ENCODE results near the gene NRSN2. TPM values are rescaled to one million over a fixed set of nuclear protein-coding genes. Genes with fewer than 3 reads are reported as not detected.
"Not testable (repeated sequence)": the region's sequence is repeated elsewhere in the genome, so short reads cannot be mapped to it uniquely, and the experiment has no call there.

NRSN2 gene
- total RNA-seq, 6 experiments from 2014 or later = 61.1 to 76.6 (median 65.4) TPM

GRCh38 chr20:330233-331149 lies 16.4 kb upstream of the NRSN2 start:
- no peaks in the 10 kb centered on the region for H3K9me3 Mint-ChIP-seq
- H3K36me3 Mint-ChIP-seq (ENCODE audit: low read depth) = peaks cover 15% of the 10 kb centered on the region
- H3K27ac Mint-ChIP-seq = peak overlapping the region; percentile 65
- peaks cover 34% of the 10 kb centered on the region for H3K4me1 Mint-ChIP-seq (ENCODE audit: low read depth)
- peak; percentile 95 for TF ChIP-seq CTCF (IDR thresholded peaks at IDR 0.05)
- peak; percentile 61 for DNase-seq
- H3K4me3 Mint-ChIP-seq = peak overlapping the region; percentile 5; the same call in 1 of the 2 replicates
- H3K27me3 Mint-ChIP-seq (ENCODE audit: insufficient read depth) = peaks cover 5% of the 10 kb centered on the region

GRCh38 chr20:334578-334977 lies 12.3 kb upstream of the NRSN2 start:
- H3K27me3 Mint-ChIP-seq (ENCODE audit: insufficient read depth) = peaks cover 2% of the 10 kb centered on the region; the same call in 1 of the 2 replicates
- no peak overlapping the region for H3K4me3 Mint-ChIP-seq
- H3K9me3 Mint-ChIP-seq = no peaks in the 10 kb centered on the region
- H3K4me1 Mint-ChIP-seq (ENCODE audit: low read depth) = peaks cover 14% of the 10 kb centered on the region
- no peak overlapping the region for H3K27ac Mint-ChIP-seq
- H3K36me3 Mint-ChIP-seq (ENCODE audit: low read depth) = no peaks in the 10 kb centered on the region
- no peak for TF ChIP-seq CTCF (IDR thresholded peaks at IDR 0.05)
- no peak for DNase-seq

DNA sequence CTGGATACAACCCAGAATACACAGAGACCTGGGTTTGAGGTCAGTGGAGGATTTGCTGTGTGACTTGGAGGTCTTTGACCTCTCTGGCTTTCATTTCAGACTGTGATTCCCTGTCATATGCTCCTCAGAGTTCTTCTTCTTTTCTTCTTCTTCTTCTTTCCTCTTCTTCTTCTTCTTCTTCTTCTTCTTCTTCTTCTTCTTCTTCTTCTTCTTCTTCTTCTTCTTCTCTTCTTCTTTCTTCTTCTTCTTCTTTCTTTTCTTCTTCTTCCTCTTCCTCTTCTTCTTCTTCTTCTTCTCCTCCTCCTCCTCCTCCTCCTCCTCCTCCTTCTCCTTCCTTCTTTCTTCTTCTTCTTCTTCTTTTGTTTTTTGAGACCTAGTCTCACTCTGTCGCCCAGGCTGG lies 10.9 kb upstream of the NRSN2 start:
- not testable (repeated sequence) for H3K27me3 Mint-ChIP-seq (ENCODE audit: insufficient read depth); H3K9me3 Mint-ChIP-seq; H3K27ac Mint-ChIP-seq; H3K4me1 Mint-ChIP-seq (ENCODE audit: low read depth); H3K36me3 Mint-ChIP-seq (ENCODE audit: low read depth); DNase-seq; H3K4me3 Mint-ChIP-seq

DNA sequence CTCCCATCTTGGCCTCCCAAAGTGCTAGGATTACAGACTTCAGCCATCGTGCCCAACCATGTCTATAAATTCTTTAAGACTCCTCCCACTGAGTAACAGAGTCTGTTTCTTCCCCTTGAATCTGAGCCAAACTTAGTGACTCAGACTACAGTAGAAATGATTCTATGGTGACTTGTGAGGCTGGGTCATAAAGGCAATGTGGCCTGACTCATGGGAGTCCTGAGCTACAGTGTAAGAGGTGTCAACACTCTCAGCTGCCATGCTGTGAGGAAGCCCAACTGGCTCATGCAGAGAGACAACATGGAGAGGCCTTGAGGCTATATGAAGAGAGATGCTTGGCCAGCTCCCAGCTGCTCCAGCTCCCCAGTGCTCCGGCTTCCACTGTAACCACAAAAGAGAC lies 5.2 kb upstream of the NRSN2 start:
- H3K27ac Mint-ChIP-seq = peak overlapping the region; percentile 80

DNA sequence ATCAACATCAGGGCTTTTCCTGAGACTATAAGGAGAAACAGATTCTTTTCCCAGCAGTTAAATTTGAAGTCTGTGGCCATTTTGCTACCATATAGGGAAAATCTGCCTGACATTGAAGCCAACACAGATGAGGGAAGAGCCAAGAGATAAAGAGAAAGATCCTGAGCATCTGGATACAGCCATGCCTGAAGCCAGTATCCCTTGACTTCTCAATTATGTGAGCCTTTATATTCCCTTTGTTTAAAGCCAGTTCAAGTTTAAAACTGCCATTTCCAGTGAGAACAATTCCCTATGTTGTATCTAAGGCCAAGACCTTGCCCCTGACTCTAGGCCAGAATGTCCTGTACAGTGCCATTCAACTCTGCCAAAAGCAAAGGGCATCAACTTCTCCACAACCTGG lies 3.8 kb upstream of the NRSN2 start:
- TF ChIP-seq CTCF (IDR thresholded peaks at IDR 0.05) = no peak
- no peak for DNase-seq
- Mint-ChIP-seq H3K9me3 (peaks cover 40% of the 10 kb centered on the region), H3K27me3 (ENCODE audit: insufficient read depth) (peaks cover 8% of the 10 kb centered on the region), H3K4me1 (ENCODE audit: low read depth) (peaks cover 18% of the 10 kb centered on the region), H3K27ac (no peak overlapping the region), H3K36me3 (ENCODE audit: low read depth) (peaks cover 37% of the 10 kb centered on the region), H3K4me3 (no peak overlapping the region)

More for the DNA sequence above, 5.2 kb upstream of the NRSN2 start:
- DNase-seq = peak; percentile 94
- no peak for TF ChIP-seq CTCF (IDR thresholded peaks at IDR 0.05)
- peaks cover 8% of the 10 kb centered on the region for H3K27me3 Mint-ChIP-seq (ENCODE audit: insufficient read depth)
- peaks cover 16% of the 10 kb centered on the region for H3K4me1 Mint-ChIP-seq (ENCODE audit: low read depth)
- peak overlapping the region; percentile 30; the same call in 1 of the 2 replicates for H3K4me3 Mint-ChIP-seq
- H3K36me3 Mint-ChIP-seq (ENCODE audit: low read depth) = peaks cover 37% of the 10 kb centered on the region
- peaks cover 40% of the 10 kb centered on the region for H3K9me3 Mint-ChIP-seq

GRCh38 chr20:346033-346639 lies 775 bp upstream of the NRSN2 start:
- H3K4me1 Mint-ChIP-seq (ENCODE audit: low read depth) = peaks cover 26% of the 10 kb centered on the region
- no peak for TF ChIP-seq CTCF (IDR thresholded peaks at IDR 0.05)
- H3K36me3 Mint-ChIP-seq (ENCODE audit: low read depth) = peaks cover 37% of the 10 kb centered on the region
- peak overlapping the region; percentile 86 for H3K27ac Mint-ChIP-seq
- H3K27me3 Mint-ChIP-seq (ENCODE audit: insufficient read depth) = peaks cover 8% of the 10 kb centered on the region
- H3K4me3 Mint-ChIP-seq = peak overlapping the region; percentile 94
- peaks cover 40% of the 10 kb centered on the region for H3K9me3 Mint-ChIP-seq
- DNase-seq = no peak
